UCSD-AML1 (cell line): Measurements from ENCODE around the gene DONSON.

Experiments
- DNase-seq: peaks from one replicate; lab custom pipeline; 2025; ENCODE audit not compliant: unreplicated experiment; lab: John Stamatoyannopoulos, UW

DONSON gene

GRCh38 chr21:33562389-33562788 is 26.1 kb downstream of the DONSON start:
- no peak for DNase-seq

DNA sequence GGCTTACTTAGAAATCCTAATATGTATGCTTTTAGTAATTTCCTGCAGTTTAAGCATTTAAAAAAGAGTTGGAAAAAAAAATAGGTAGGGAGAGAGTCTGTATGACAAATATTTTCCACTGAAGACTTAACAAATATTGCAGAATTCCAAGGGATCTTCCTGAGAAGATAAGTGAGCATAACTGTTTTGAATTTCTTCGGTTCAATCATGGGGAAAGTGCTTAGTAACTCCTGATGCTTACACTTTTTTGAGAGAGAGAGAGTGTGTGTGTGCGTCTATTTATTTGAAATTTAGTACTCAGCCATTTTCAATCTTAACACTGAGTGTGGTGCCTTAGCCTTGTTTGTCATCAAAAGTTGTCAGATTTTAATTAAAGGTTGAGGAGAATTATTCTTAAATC is 27.1 kb downstream of the DONSON start:
- DNase-seq: no peak

GRCh38 chr21:33560965-33561364 is 27.5 kb downstream of the DONSON start:
- DNase-seq: no peak

- DNase-seq: no peak
Measured at GRCh38 chr21:33559813-33560212, 28.7 kb downstream of the DONSON start.

GRCh38 chr21:33558777-33559421 is 29.6 kb downstream of the DONSON start:
- DNase-seq: no peak

DNA sequence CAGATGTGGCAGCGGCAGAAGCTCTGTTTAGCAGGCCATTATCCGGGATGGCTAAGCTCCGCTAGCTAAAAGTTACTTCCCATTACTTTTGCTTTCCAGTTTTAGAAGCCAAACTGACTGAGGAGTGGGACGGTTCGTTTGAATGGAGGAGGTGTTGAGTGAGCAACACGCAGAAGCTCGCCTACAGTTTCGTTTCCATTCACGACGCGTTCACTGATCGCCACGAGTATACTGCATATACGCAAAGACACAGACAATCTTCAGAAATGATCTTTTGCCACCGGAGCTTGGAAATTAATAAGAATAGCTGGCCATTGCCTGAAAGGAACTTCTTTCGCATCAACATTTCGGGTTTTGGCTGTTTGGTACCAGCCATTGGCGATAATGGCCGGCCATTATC is 31.0 kb downstream of the DONSON start:
- DNase-seq: no peak

GRCh38 chr21:33554982-33555344 is 33.5 kb downstream of the DONSON start:
- DNase-seq: no peak

- no peak for DNase-seq
Measured at GRCh38 chr21:33554236-33554981, 34.1 kb downstream of the DONSON start.

DNA sequence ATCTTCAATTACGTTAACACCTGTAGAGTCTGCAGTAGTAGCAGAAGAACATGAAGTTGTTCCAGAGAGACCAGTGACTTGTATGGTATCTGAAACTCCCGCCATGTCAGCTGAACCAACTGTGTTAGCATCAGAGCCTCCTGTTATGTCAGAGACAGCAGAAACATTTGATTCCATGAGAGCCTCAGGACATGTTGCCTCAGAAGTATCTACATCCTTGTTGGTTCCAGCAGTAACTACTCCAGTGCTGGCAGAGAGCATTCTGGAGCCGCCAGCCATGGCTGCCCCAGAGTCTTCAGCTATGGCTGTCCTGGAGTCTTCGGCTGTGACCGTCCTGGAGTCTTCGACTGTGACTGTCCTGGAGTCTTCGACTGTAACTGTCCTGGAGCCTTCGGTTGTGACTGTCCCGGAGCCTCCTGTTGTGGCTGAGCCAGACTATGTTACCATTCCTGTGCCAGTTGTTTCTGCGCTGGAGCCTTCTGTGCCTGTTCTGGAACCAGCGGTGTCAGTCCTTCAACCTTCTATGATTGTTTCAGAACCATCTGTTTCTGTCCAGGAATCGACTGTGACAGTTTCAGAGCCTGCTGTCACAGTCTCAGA is 35.4 kb downstream of the DONSON start:
- no peak for DNase-seq

GRCh38 chr21:33552093-33552998 is 36.1 kb downstream of the DONSON start:
- no peak for DNase-seq

- no peak for DNase-seq
Measured at GRCh38 chr21:33551664-33552063, 36.8 kb downstream of the DONSON start.

GRCh38 chr21:33550772-33551660 is 37.5 kb downstream of the DONSON start:
- DNase-seq: no peak

DNA sequence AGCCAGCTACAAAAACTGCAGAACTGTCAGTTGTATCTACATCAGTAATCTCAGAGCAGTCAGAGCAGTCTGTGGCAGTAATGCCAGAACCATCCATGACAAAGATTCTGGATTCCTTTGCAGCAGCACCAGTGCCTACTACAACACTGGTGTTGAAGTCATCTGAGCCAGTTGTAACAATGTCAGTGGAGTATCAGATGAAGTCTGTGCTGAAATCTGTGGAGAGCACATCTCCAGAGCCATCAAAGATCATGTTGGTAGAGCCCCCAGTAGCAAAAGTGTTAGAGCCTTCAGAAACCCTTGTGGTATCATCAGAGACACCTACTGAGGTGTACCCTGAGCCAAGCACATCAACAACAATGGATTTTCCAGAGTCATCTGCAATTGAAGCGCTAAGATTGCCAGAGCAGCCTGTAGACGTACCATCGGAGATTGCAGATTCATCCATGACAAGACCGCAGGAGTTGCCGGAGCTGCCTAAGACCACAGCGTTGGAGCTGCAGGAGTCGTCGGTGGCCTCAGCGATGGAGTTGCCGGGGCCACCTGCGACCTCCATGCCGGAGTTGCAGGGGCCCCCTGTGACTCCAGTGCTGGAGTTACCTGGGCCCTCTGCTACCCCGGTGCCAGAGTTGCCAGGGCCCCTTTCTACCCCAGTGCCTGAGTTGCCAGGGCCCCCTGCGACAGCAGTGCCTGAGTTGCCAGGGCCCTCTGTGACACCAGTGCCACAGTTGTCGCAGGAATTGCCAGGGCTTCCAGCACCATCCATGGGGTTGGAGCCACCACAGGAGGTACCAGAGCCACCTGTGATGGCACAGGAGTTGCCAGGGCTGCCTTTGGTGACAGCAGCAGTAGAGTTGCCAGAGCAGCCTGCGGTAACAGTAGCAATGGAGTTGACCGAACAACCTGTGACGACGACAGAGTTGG is 38.4 kb downstream of the DONSON start:
- DNase-seq: no peak

GRCh38 chr21:33546086-33546485 is 42.4 kb downstream of the DONSON start:
- no peak for DNase-seq

DNA sequence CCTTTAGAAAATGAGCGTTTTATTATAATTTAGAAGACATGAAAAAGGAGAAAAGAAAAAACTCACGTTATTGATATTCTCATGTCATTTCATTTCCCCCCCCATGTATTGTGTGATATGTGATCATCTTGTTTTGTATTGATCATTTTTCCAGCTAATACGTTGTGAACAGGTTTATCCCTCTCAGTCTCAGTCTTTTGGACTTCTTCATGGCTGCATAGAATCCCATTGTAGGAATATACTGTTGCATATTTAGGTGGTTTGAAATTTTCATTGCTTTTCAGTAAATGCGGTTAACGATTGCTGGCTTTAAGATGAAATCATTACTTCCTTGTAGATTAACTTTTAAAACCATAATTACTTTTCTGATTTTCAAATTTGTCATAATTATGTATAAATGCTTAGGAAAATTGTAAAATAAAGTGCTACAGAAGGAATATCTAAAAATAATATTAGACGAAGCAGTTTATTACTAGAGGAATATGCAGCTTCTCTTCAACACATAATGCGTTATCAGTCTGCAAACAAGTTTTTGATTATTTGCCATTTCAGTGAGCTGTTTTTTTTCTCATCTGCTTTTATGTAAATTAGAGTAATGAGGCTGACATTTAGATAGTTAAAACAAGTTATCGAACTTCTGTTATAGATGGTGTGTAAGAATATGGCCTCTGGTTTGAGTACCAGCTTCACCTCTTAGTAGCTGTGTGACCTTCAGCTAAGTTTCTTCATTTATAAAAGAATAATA is 43.9 kb downstream of the DONSON start:
- DNase-seq: no peak

DNA sequence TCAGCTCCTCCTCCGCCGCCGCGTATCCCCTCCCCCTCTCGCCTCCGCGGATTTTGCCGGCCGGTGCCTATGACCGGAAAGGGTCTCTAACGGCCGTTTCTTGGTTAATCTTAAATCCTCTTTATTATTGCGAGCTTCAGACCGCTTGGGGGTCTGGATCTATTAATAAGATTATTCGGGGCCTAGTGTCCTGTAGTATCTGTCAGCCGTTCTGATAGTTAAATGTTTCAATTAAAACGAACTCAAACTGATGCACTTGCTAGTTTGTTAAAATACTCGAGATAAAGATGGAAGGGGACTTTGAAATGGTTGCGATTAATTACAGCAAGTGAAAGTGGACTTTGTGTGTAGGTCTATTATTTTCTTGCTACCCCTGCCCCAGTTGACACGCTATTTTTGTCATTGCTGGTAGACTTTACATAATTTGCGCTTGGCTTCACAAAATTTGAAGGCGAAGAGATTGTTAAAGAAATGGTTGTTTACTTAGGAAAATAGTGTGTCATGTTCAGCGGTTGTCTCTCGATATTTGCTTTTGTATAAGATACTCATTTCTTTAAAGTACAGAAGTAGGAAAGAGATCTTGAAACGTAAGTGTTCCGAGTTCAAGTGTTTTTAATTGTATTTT is 44.9 kb downstream of the DONSON start:
- DNase-seq: no peak

DNA sequence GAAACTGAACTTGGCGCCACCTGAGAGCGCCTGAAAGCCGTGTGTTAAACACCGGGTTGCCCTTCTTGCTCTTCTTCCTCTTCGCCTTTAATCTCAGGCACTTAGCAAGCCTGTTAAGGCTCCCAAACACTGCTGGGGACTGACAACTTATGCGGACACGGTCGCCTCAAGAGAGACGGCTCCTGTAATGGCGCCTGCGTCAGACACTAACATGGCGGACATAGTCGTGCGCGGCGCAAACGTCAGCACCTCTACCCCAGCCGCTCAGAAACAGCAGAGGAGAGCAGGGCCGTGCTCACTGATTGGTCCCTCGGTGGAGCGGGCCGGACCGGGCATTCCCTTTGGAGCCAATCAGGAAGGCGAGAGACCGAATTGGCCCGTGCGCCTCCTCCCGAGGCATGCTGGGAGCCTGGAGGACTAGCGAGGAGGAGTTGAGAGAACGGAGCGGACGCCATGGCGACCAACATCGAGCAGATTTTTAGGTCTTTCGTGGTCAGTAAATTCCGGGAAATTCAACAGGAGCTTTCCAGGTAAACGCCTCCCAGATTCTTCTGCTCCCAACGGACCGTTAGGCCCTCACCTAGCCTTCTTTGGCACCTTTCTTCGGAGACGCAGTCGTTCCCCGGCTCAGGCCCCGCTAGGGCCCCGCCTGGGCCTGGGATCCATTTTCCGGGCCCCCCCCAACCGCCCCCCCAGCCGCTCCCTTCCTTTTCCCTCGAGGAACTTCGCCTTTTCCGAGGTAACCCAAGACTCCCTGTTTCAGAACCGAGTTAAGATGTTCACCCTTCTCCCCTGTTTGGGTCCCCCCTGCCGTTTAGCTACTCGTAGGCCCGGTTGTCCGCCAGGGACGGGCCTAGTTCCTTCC is 45.6 kb downstream of the DONSON start, which contains the start of gene SON:
Gene SON (plus strand): TSS at position 399 of the 865 bp plus-strand sequence. CDS start 55 bp downstream, at position 454.
- peak; percentile 98 for DNase-seq
